ENCODE measurements around the gene ASTN2.

GRCh38 chr9:117368684-117369230, 46.1 kb downstream of the ASTN2 start:
- TF ChIP-seq CTCF (conservative IDR thresholded peaks at IDR 0.05 in 1 of 2, IDR thresholded peaks at IDR 0.05 in 1 of 2; ENCODE audit: extremely low read depth in 1 of 2, insufficient read depth in 1 of 2, low read depth in 1 of 2, low read length in 2 of 2) (no peak), EZH2 (IDR thresholded peaks at IDR 0.05; ENCODE audit: borderline replicate concordance, low read length) (no peak)
